GM10266 (cell line): Measurements from ENCODE around the gene ZNF620.

Experiments
- DNase-seq: peaks from one replicate; pipeline ENCODE4 v3.0.0; 2012; ENCODE audit errors: extremely low spot score
- CTCF ChIP-seq: IDR thresholded peaks from 2 replicates; pipeline ENCODE4 v1.5.1; 2012; ENCODE audit warnings: mild to moderate bottlenecking, low read depth; ENCODE audit not compliant: control insufficient read depth, insufficient read depth; ENCODE audit errors: missing control alignments

The ZNF620 gene

GRCh38 chr3:40502034-40502433, 3.8 kb upstream of the ZNF620 start:
- no peak for DNase-seq
- TF ChIP-seq CTCF = no peak

GRCh38 chr3:40504636-40505430, 1.0 kb upstream of the ZNF620 start:
- no peak for DNase-seq
- no peak for TF ChIP-seq CTCF

GRCh38 chr3:40511031-40511718, 5.3 kb downstream of the ZNF620 start:
- no peak for DNase-seq
- no peak for TF ChIP-seq CTCF

- no peak for TF ChIP-seq CTCF
- DNase-seq = no peak
Observed at GRCh38 chr3:40516201-40516600, 10.4 kb downstream of the ZNF620 start.

GRCh38 chr3:40518067-40518466, 12.2 kb downstream of the ZNF620 start:
- no peak for DNase-seq
- no peak for TF ChIP-seq CTCF

GRCh38 chr3:40518848-40519247, 13.0 kb downstream of the ZNF620 start:
- TF ChIP-seq CTCF = no peak
- no peak for DNase-seq

GRCh38 chr3:40521254-40521653, 15.4 kb downstream of the ZNF620 start:
- no peak for TF ChIP-seq CTCF
- DNase-seq = no peak
